ENCODE data around the gene GGT5. TPM values are rescaled to one million over a fixed set of nuclear protein-coding genes. Genes with fewer than 3 reads are reported as not detected.

Gene GGT5
- total RNA-seq, 6 experiments from 2014 or later = 8.5 to 34.7 (median 22.0) TPM

DNA sequence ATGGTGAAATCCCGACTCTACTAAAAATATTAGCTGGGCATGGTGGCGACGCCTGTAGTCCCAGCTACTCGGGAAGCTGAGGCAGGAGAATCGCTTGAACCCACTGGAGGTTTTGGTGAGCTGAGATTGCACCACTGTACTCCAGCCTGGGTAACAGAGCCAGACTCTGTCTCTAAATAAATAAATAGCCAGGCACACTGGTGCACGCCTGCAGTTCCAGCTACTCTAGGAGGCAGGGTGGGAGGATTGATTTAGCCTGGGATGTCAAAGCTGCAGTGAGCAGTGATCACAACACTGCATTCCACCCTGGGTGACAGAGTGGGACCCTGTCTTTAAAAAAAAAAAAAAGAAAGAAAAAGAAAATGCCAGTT is 46.2 kb downstream of the GGT5 start:
- Histone ChIP-seq H3K9me3 (no peaks in the 10 kb centered on the region), H3K36me3 (no peaks in the 10 kb centered on the region), H3K4me3 (no peak overlapping the region), H3K27me3 (no peaks in the 10 kb centered on the region), H3K4me1 (peaks cover 0 to 29% (median 0%) of the 10 kb centered on the region in 4 donors), H3K27ac (no peak overlapping the region)
- WGBS (ENCODE audit: insufficient coverage, low coverage, low lambda C conversion rate, missing lambda C conversion rate) = no CpG with 5 or more reads among the region's 6 CpGs
- DNase-seq = peak in 1 of 3 donors; percentile 54
- TF ChIP-seq, protein P1, sequence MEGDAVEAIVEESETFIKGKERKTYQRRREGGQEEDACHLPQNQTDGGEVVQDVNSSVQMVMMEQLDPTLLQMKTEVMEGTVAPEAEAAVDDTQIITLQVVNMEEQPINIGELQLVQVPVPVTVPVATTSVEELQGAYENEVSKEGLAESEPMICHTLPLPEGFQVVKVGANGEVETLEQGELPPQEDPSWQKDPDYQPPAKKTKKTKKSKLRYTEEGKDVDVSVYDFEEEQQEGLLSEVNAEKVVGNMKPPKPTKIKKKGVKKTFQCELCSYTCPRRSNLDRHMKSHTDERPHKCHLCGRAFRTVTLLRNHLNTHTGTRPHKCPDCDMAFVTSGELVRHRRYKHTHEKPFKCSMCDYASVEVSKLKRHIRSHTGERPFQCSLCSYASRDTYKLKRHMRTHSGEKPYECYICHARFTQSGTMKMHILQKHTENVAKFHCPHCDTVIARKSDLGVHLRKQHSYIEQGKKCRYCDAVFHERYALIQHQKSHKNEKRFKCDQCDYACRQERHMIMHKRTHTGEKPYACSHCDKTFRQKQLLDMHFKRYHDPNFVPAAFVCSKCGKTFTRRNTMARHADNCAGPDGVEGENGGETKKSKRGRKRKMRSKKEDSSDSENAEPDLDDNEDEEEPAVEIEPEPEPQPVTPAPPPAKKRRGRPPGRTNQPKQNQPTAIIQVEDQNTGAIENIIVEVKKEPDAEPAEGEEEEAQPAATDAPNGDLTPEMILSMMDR (IDR thresholded peaks at IDR 0.05) = no peak
- no peak for TF ChIP-seq POLR2A (IDR thresholded peaks at IDR 0.05)
- intact Hi-C loops (cut with DNase I) = no loop called here
- peak; percentile 81 to 90 (median 87) for ATAC-seq

DNA sequence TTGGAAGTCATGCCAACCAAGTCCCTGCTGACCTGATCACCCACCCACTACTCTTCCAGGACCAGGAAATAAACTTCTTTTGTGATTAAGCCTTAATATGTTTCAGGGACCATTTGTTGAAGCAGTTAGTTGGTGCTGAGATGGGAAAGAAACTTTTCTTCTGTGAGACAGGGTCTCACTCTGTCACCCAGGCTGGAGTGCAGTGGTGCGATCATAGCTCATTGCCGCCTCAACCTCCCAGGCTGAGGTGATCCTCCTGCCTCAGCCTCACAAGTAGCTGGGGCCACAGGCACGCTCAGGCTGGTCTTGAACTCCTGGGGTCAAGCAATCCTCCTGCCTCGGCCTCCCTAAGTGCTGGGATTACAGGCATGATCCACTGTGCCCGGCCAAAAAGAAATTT is 53.0 kb downstream of the GGT5 start:
- Histone ChIP-seq H3K36me3 (no peaks in the 10 kb centered on the region), H3K27me3 (no peaks in the 10 kb centered on the region), H3K9me3 (no peaks in the 10 kb centered on the region), H3K4me3 (no peak overlapping the region), H3K4me1 (peaks cover 0 to 8% (median 0%) of the 10 kb centered on the region in 4 donors), H3K27ac (no peak overlapping the region)
- intact Hi-C loops (cut with DNase I) = no loop called here
- peak in 1 of 3 donors; percentile 31 for DNase-seq
- WGBS (ENCODE audit: insufficient coverage, low coverage, low lambda C conversion rate, missing lambda C conversion rate) = 100% methylated on average over 1 of the region's 5 CpGs
- no peak for ATAC-seq
- TF ChIP-seq, protein P1 (IDR thresholded peaks at IDR 0.05) = no peak
- no peak for TF ChIP-seq POLR2A (IDR thresholded peaks at IDR 0.05)

DNA sequence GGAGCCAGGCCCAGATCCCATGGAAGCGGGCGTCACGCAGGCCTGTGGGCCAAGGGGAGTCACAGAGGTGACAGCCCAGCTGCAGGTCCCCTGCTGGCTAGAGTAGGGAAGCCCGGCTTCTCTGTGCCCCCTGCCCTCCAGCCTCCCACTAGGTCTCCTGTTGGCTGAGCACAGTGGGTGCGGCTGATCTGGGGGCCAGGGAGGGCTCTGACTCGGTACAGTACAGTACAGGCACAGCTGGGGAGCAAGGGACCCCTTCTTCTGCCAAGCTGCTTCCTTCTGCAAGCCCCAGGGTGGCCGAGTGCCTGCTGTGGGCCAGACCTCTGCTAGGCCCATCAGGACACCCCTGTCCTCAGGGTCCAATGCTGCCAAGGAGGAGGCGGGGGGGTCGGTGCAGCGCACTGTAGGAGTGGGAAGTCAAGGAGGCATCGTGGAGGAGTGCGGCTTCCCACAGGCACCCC is 53.5 kb downstream of the GGT5 start:
- Histone ChIP-seq H3K4me1 (peaks cover 0 to 8% (median 0%) of the 10 kb centered on the region in 4 donors), H3K27ac (no peak overlapping the region), H3K36me3 (no peaks in the 10 kb centered on the region), H3K27me3 (no peaks in the 10 kb centered on the region), H3K4me3 (no peak overlapping the region), H3K9me3 (no peaks in the 10 kb centered on the region)
- intact Hi-C loops (cut with DNase I) = no loop called here
- 80% methylated on average over 1 of the region's 12 CpGs for WGBS (ENCODE audit: insufficient coverage, low coverage, low lambda C conversion rate, missing lambda C conversion rate)
- ATAC-seq = no peak
- DNase-seq = peak in 2 of 3 donors; percentile 18 to 35
- no peak for TF ChIP-seq POLR2A (IDR thresholded peaks at IDR 0.05)
- TF ChIP-seq, protein P1 (IDR thresholded peaks at IDR 0.05) = no peak

DNA sequence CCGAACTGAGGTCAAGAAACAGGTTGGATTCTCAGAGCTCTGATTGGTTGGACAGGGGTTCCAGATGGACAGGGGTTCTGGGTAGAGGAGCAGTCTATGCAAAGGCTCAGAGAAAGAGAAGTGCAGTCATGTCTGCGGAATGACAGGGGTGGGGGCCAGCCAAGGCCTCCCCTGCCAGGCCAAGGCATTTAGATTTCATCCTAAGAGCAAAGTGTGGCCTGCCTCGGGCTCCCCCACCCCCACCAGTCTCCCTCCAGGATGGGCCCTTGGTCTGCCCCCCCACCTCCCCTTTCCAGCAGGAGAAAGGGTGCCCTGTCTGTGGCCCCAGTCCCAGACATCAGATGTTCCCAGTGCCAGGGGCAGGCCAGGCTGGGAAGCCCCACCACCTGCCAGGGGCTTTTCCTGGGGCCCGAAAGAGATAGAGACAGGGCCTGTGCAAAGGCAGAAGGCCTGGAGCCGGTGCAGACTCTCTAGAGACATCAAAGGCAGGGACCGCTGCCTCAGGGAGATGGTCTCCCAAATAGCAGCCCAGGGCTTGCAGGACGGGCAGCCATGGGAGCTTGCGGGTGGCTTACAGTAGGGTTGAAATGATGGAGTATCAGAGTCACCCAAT is 54.2 kb downstream of the GGT5 start:
- H3K27ac ChIP-seq = no peak overlapping the region
- TF ChIP-seq POLR2A (IDR thresholded peaks at IDR 0.05) = no peak
- TF ChIP-seq, protein P1 (IDR thresholded peaks at IDR 0.05) = no peak
- H3K4me1 ChIP-seq = peaks cover 0 to 5% (median 0%) of the 10 kb centered on the region in 4 donors
- WGBS (ENCODE audit: insufficient coverage, low coverage, low lambda C conversion rate, missing lambda C conversion rate) = 85% methylated on average over 2 of the region's 8 CpGs
- H3K27me3 ChIP-seq = no peaks in the 10 kb centered on the region
- DNase-seq (peak in 2 of 3 donors; percentile 15 to 45), ATAC-seq (no peak)
- no peak overlapping the region for H3K4me3 ChIP-seq
- no peaks in the 10 kb centered on the region for H3K36me3 ChIP-seq
- no peaks in the 10 kb centered on the region for H3K9me3 ChIP-seq
- intact Hi-C loops (cut with DNase I) = no loop called here

Measured in right lobe of liver (tissue), 6 donors.